ENCODE measurements around the gene SHB. TPM values are rescaled to one million over a fixed set of nuclear protein-coding genes. Genes with fewer than 3 reads are reported as not detected.

Gene SHB
- total RNA-seq, 1 donor from 2014 or later, result 25.3 TPM

- Histone ChIP-seq H3K36me3 (no peaks in the 10 kb centered on the region), H3K9me3 (no peaks in the 10 kb centered on the region), H3K27ac (no peak overlapping the region), H3K4me1 (peaks cover 61% of the 10 kb centered on the region), H3K27me3 (ENCODE audit: low read depth) (no peaks in the 10 kb centered on the region), H3K4me3 (no peak overlapping the region)
- TF ChIP-seq CTCF (IDR thresholded peaks at IDR 0.05), result no peak
- DNase-seq (no peak), ATAC-seq (peak in 1 of 2 donors; percentile 13)
- intact Hi-C loops (cut with DNase I), result no loop called here
These were observed 32.5 kb downstream of the SHB start for GRCh38 chr9:38036359-38037084.

GRCh38 chr9:38035873-38036272 is 33.2 kb downstream of the SHB start:
- DNase-seq, result no peak
- no peak for ATAC-seq
- H3K36me3 ChIP-seq, result no peaks in the 10 kb centered on the region
- intact Hi-C loops (cut with DNase I), result no loop called here
- H3K4me1 ChIP-seq, result peaks cover 62% of the 10 kb centered on the region
- no peaks in the 10 kb centered on the region for H3K27me3 ChIP-seq (ENCODE audit: low read depth)
- TF ChIP-seq CTCF (IDR thresholded peaks at IDR 0.05), result no peak
- no peak overlapping the region for H3K4me3 ChIP-seq
- H3K9me3 ChIP-seq, result no peaks in the 10 kb centered on the region
- no peak overlapping the region for H3K27ac ChIP-seq

GRCh38 chr9:38033941-38034340 is 35.1 kb downstream of the SHB start:
- Histone ChIP-seq H3K4me3 (no peak overlapping the region), H3K9me3 (no peaks in the 10 kb centered on the region), H3K27ac (no peak overlapping the region), H3K36me3 (no peaks in the 10 kb centered on the region), H3K4me1 (peaks cover 51% of the 10 kb centered on the region), H3K27me3 (ENCODE audit: low read depth) (no peaks in the 10 kb centered on the region)
- intact Hi-C loops (cut with DNase I), result no loop called here
- DNase-seq, result no peak
- ATAC-seq, result no peak
- TF ChIP-seq CTCF (IDR thresholded peaks at IDR 0.05), result no peak

- DNase-seq, result peak; percentile 75
- TF ChIP-seq CTCF (IDR thresholded peaks at IDR 0.05), result no peak
- peaks cover 47% of the 10 kb centered on the region for H3K4me1 ChIP-seq
- no peaks in the 10 kb centered on the region for H3K36me3 ChIP-seq
- intact Hi-C loops (cut with DNase I), result no loop called here
- ATAC-seq, result peak; percentile 79 to 83
- no peaks in the 10 kb centered on the region for H3K9me3 ChIP-seq
- H3K27me3 ChIP-seq (ENCODE audit: low read depth), result no peaks in the 10 kb centered on the region
- H3K4me3 ChIP-seq, result no peak overlapping the region
- peak overlapping the region; percentile 58 for H3K27ac ChIP-seq
These were observed 36.5 kb downstream of the SHB start for GRCh38 chr9:38032266-38033110.

- TF ChIP-seq CTCF (IDR thresholded peaks at IDR 0.05), result no peak
- H3K27ac ChIP-seq, result peak overlapping the region; percentile 58
- peaks cover 48% of the 10 kb centered on the region for H3K4me1 ChIP-seq
These were observed 37.4 kb downstream of the SHB start for GRCh38 chr9:38031594-38031993.

More at GRCh38 chr9:38031594-38031993, 37.4 kb downstream of the SHB start:
- Histone ChIP-seq H3K9me3 (no peaks in the 10 kb centered on the region), H3K36me3 (no peaks in the 10 kb centered on the region), H3K4me3 (no peak overlapping the region), H3K27me3 (ENCODE audit: low read depth) (no peaks in the 10 kb centered on the region)
- DNase-seq, result no peak
- intact Hi-C loops (cut with DNase I), result no loop called here
- ATAC-seq, result no peak

Measured in lower lobe of right lung (tissue), 2 donors.